ENCODE measurements around the gene PRELID1.

PRELID1 gene

DNA sequence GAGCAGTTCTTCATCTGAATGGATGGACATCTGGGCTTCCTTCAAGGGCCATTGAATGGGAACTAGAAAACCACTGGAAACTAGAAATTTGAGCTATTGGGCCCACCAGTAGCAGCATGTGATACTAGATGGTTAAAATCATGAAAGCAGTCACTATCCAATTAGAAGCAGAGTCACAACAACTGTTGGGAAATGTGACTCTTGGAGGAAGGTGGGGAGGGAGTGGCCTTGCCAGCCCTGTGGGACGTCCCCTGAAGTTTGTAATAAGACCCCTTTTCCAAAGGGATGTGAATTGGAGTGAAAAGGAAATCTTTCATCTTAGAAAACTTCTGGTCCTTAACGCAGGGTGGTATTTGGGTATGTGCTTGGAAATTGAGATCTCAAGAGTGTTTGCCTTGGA is 5.7 kb upstream of the PRELID1 start:
- no peak overlapping the region for H2AFZ ChIP-seq (ENCODE audit: low read length)
- no peak overlapping the region for H4K91ac ChIP-seq (ENCODE audit: low read depth, low read length, poor library complexity)
- no peak overlapping the region for H3K4me3 ChIP-seq (ENCODE audit: low read length in 2 of 2)
- no peak overlapping the region for H3K14ac ChIP-seq (ENCODE audit: low read length)
- H4K8ac ChIP-seq (ENCODE audit: low read depth, low read length): no peak overlapping the region
- H2AK5ac ChIP-seq (ENCODE audit: low read depth, low read length): no peak overlapping the region
- H3K4me1 ChIP-seq (ENCODE audit: control insufficient read depth in 2 of 2, insufficient read depth in 1 of 2, low read depth in 1 of 2, low read length in 2 of 2): peaks cover 3 to 7% of the 10 kb centered on the region in 2 donors
- H3K23ac ChIP-seq (ENCODE audit: low read depth, low read length, poor library complexity): no peak overlapping the region
- no peak overlapping the region for H2BK12ac ChIP-seq (ENCODE audit: low read length)
- no peak overlapping the region for H2BK5ac ChIP-seq (ENCODE audit: low read length)
- peaks cover 0 to 13% (median 3%) of the 10 kb centered on the region in 3 experiments for H3K27me3 ChIP-seq (ENCODE audit: control insufficient read depth in 3 of 3, insufficient read depth in 3 of 3, low read depth in 1 of 3, low read length in 3 of 3)
- H3K9ac ChIP-seq (ENCODE audit: low read depth, low read length, poor library complexity): no peak overlapping the region
- no peaks in the 10 kb centered on the region for H3K9me3 ChIP-seq (replicated peaks in 1 of 2; ENCODE audit: control insufficient read depth in 2 of 2, insufficient read depth in 1 of 2, low read depth in 1 of 2, low read length in 2 of 2)
- WGBS, 2 donors (ENCODE audit: extremely low coverage in 2 of 2, insufficient read length in 2 of 2, insufficient replicate concordance in 1 of 2): no CpG with 5 or more reads among the region's 2 CpGs
- H3K79me1 ChIP-seq (ENCODE audit: low read depth, low read length): no peaks in the 10 kb centered on the region
- no peak overlapping the region for H3K18ac ChIP-seq (ENCODE audit: low read length)
- H3K27ac ChIP-seq (replicated peaks; ENCODE audit: low read length): no peak overlapping the region
- no peak overlapping the region for H3K4me2 ChIP-seq (ENCODE audit: insufficient read depth, low read length, poor library complexity, severe bottlenecking)
- H3K4ac ChIP-seq (ENCODE audit: low read length): no peak overlapping the region
- H2BK15ac ChIP-seq (ENCODE audit: low read length): no peak overlapping the region
- no peak overlapping the region for H2BK120ac ChIP-seq (ENCODE audit: low read depth, low read length)
- H3K36me3 ChIP-seq (replicated peaks in 1 of 2; ENCODE audit: control insufficient read depth in 2 of 2, insufficient read depth in 2 of 2, low read length in 2 of 2): peaks cover 22 to 41% of the 10 kb centered on the region in 2 donors
- DNase-seq (ENCODE audit: low spot score): no peak

DNA sequence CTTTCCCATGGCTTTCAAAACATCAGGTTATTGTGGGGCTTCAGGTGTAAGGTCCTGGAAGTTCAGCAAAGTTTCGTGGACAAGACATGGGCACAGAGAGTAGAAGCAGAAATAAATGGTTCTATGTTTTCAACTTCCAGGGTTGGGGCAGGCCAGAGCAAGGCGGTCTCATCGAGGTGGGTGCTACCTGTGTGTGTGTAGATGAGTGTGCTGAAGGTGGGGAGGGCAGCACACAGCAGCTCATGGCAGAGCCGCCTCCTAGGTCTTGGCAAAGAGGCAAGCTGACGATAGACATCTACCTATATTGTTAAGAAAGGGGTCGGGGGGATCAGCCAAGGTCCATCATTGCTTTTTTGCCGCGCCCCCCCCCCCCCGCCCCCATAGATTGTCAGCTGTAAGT is 3.9 kb upstream of the PRELID1 start:
- H3K27ac ChIP-seq (replicated peaks; ENCODE audit: low read length): no peak overlapping the region
- no peak for DNase-seq (ENCODE audit: low spot score)
- no peak overlapping the region for H2BK15ac ChIP-seq (ENCODE audit: low read length)
- H3K4me3 ChIP-seq (ENCODE audit: low read length in 2 of 2): no peak overlapping the region
- H2AFZ ChIP-seq (ENCODE audit: low read length): no peak overlapping the region
- H3K36me3 ChIP-seq (replicated peaks in 1 of 2; ENCODE audit: control insufficient read depth in 2 of 2, insufficient read depth in 2 of 2, low read length in 2 of 2): peaks cover 24 to 26% of the 10 kb centered on the region in 2 donors
- H3K27me3 ChIP-seq (ENCODE audit: control insufficient read depth in 3 of 3, insufficient read depth in 3 of 3, low read depth in 1 of 3, low read length in 3 of 3): peaks cover 0 to 6% (median 6%) of the 10 kb centered on the region in 3 experiments
- peaks cover 6 to 11% of the 10 kb centered on the region in 2 donors for H3K4me1 ChIP-seq (ENCODE audit: control insufficient read depth in 2 of 2, insufficient read depth in 1 of 2, low read depth in 1 of 2, low read length in 2 of 2)
- peaks cover 8% of the 10 kb centered on the region for H3K79me1 ChIP-seq (ENCODE audit: low read depth, low read length)
- H2BK120ac ChIP-seq (ENCODE audit: low read depth, low read length): no peak overlapping the region
- no peak overlapping the region for H2BK5ac ChIP-seq (ENCODE audit: low read length)
- no peak overlapping the region for H2BK12ac ChIP-seq (ENCODE audit: low read length)
- H3K9me3 ChIP-seq (replicated peaks in 1 of 2; ENCODE audit: control insufficient read depth in 2 of 2, insufficient read depth in 1 of 2, low read depth in 1 of 2, low read length in 2 of 2): no peaks in the 10 kb centered on the region
- H2AK5ac ChIP-seq (ENCODE audit: low read depth, low read length): no peak overlapping the region
- no peak overlapping the region for H3K14ac ChIP-seq (ENCODE audit: low read length)
- no peak overlapping the region for H3K4ac ChIP-seq (ENCODE audit: low read length)
- H3K18ac ChIP-seq (ENCODE audit: low read length): no peak overlapping the region
- H3K23ac ChIP-seq (ENCODE audit: low read depth, low read length, poor library complexity): peak overlapping the region; percentile 25
- H3K9ac ChIP-seq (ENCODE audit: low read depth, low read length, poor library complexity): no peak overlapping the region
- WGBS, 2 donors (ENCODE audit: extremely low coverage in 2 of 2, insufficient read length in 2 of 2, insufficient replicate concordance in 1 of 2): no CpG with 5 or more reads among the region's 9 CpGs
- no peak overlapping the region for H4K8ac ChIP-seq (ENCODE audit: low read depth, low read length)
- H3K4me2 ChIP-seq (ENCODE audit: insufficient read depth, low read length, poor library complexity, severe bottlenecking): no peak overlapping the region
- H4K91ac ChIP-seq (ENCODE audit: low read depth, low read length, poor library complexity): no peak overlapping the region

DNA sequence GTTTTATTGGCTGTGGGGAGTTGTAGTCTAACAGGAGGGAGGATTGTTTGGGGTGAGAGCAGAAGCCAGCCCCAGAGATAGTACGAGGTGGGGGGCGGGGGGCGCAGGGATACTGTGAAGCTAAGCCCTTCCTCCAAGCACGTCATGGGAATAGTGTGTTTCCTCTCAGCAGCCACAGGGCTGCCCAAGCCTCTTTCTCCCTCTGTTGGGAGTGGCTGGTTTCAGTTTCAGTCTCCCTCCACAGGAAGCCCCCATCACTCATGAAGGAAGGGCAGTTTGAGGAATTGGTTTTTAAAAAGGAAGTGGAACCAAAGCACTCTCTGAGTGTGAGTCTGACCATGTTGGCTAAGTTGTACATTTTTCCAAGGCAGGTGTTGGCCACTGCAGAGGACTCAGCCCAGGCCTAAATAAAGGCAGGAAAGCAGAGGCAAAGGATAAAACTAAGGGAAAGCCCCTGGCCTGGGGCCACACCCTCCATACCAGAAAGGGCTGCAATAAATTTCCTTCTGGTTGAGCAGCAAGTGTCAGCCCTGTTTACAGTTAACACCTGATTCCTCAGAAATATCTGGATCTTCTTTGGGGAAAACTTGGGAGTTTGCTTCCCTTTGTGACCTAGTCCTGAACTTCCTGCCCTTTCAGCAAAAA is 3.2 kb upstream of the PRELID1 start:
- Histone ChIP-seq H3K4ac (ENCODE audit: low read length) (no peak overlapping the region), H3K4me1 (ENCODE audit: control insufficient read depth in 2 of 2, insufficient read depth in 1 of 2, low read depth in 1 of 2, low read length in 2 of 2) (peaks cover 9 to 14% of the 10 kb centered on the region in 2 donors), H3K23ac (ENCODE audit: low read depth, low read length, poor library complexity) (no peak overlapping the region), H3K4me2 (ENCODE audit: insufficient read depth, low read length, poor library complexity, severe bottlenecking) (no peak overlapping the region), H2BK15ac (ENCODE audit: low read length) (no peak overlapping the region), H2BK120ac (ENCODE audit: low read depth, low read length) (no peak overlapping the region), H2AFZ (ENCODE audit: low read length) (no peak overlapping the region), H3K9me3 (replicated peaks in 1 of 2; ENCODE audit: control insufficient read depth in 2 of 2, insufficient read depth in 1 of 2, low read depth in 1 of 2, low read length in 2 of 2) (no peaks in the 10 kb centered on the region), H3K9ac (ENCODE audit: low read depth, low read length, poor library complexity) (no peak overlapping the region), H2BK12ac (ENCODE audit: low read length) (no peak overlapping the region), H3K27ac (replicated peaks; ENCODE audit: low read length) (no peak overlapping the region), H2AK5ac (ENCODE audit: low read depth, low read length) (no peak overlapping the region), H3K79me1 (ENCODE audit: low read depth, low read length) (peaks cover 8% of the 10 kb centered on the region), H3K27me3 (ENCODE audit: control insufficient read depth in 3 of 3, insufficient read depth in 3 of 3, low read depth in 1 of 3, low read length in 3 of 3) (peaks cover 0 to 6% (median 4%) of the 10 kb centered on the region in 3 experiments), H3K14ac (ENCODE audit: low read length) (no peak overlapping the region), H4K8ac (ENCODE audit: low read depth, low read length) (no peak overlapping the region), H3K4me3 (ENCODE audit: low read length in 2 of 2) (no peak overlapping the region), H3K18ac (ENCODE audit: low read length) (no peak overlapping the region), H2BK5ac (ENCODE audit: low read length) (no peak overlapping the region), H4K91ac (ENCODE audit: low read depth, low read length, poor library complexity) (no peak overlapping the region), H3K36me3 (replicated peaks in 1 of 2; ENCODE audit: control insufficient read depth in 2 of 2, insufficient read depth in 2 of 2, low read length in 2 of 2) (peaks cover 24 to 30% of the 10 kb centered on the region in 2 donors)
- DNase-seq (ENCODE audit: low spot score): no peak
- no CpG with 5 or more reads among the region's 4 CpGs for WGBS, 2 donors (ENCODE audit: extremely low coverage in 2 of 2, insufficient read length in 2 of 2, insufficient replicate concordance in 1 of 2)

DNA sequence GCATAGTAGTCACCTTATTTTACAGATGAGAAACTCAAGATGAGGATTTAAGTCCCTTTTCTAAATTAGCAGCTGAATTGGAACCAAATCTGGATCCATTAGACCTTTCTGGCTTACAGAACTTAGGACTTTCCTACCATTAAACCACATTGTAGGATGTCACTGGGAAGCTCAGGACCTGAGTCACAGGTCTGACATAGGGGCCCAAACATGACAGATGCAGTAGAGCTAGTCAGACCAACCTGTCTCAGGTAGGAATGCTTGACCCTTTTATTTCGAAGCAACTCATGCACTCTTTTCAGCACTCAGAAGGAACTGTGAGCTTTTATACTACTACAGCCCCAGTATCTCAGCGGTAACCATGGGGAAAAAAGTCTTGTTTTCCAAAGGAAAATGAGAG is 2.6 kb upstream of the PRELID1 start:
- Histone ChIP-seq H3K27me3 (ENCODE audit: control insufficient read depth in 3 of 3, insufficient read depth in 3 of 3, low read depth in 1 of 3, low read length in 3 of 3) (peaks cover 0 to 6% (median 0%) of the 10 kb centered on the region in 3 experiments), H2BK5ac (ENCODE audit: low read length) (no peak overlapping the region), H3K14ac (ENCODE audit: low read length) (no peak overlapping the region), H2BK120ac (ENCODE audit: low read depth, low read length) (no peak overlapping the region), H3K18ac (ENCODE audit: low read length) (no peak overlapping the region), H3K9me3 (replicated peaks in 1 of 2; ENCODE audit: control insufficient read depth in 2 of 2, insufficient read depth in 1 of 2, low read depth in 1 of 2, low read length in 2 of 2) (no peaks in the 10 kb centered on the region), H3K36me3 (replicated peaks in 1 of 2; ENCODE audit: control insufficient read depth in 2 of 2, insufficient read depth in 2 of 2, low read length in 2 of 2) (peaks cover 21 to 36% of the 10 kb centered on the region in 2 donors), H3K4ac (ENCODE audit: low read length) (no peak overlapping the region), H3K4me2 (ENCODE audit: insufficient read depth, low read length, poor library complexity, severe bottlenecking) (no peak overlapping the region), H2AK5ac (ENCODE audit: low read depth, low read length) (no peak overlapping the region), H3K4me1 (ENCODE audit: control insufficient read depth in 2 of 2, insufficient read depth in 1 of 2, low read depth in 1 of 2, low read length in 2 of 2) (peaks cover 9 to 14% of the 10 kb centered on the region in 2 donors), H3K27ac (replicated peaks; ENCODE audit: low read length) (no peak overlapping the region), H2BK15ac (ENCODE audit: low read length) (no peak overlapping the region), H3K9ac (ENCODE audit: low read depth, low read length, poor library complexity) (no peak overlapping the region), H4K8ac (ENCODE audit: low read depth, low read length) (no peak overlapping the region), H4K91ac (ENCODE audit: low read depth, low read length, poor library complexity) (no peak overlapping the region), H2AFZ (ENCODE audit: low read length) (no peak overlapping the region), H3K4me3 (ENCODE audit: low read length in 2 of 2) (no peak overlapping the region), H3K79me1 (ENCODE audit: low read depth, low read length) (peaks cover 8% of the 10 kb centered on the region), H2BK12ac (ENCODE audit: low read length) (no peak overlapping the region), H3K23ac (ENCODE audit: low read depth, low read length, poor library complexity) (no peak overlapping the region)
- DNase-seq (ENCODE audit: low spot score): no peak
- no CpG with 5 or more reads among the region's 2 CpGs for WGBS, 2 donors (ENCODE audit: extremely low coverage in 2 of 2, insufficient read length in 2 of 2, insufficient replicate concordance in 1 of 2)

Data from neuronal stem cell (in vitro differentiated cells).